K562 (cell line): Measurements from ENCODE around the gene JMJD1C. TPM values are rescaled to one million over a fixed set of nuclear protein-coding genes. Genes with fewer than 3 reads are reported as not detected.
A peak's percentile ranks its signal among the peaks of the same experiment; 100 is the strongest.

Experiments
- ATAC-seq: fragments of 200-7000 bp; cut with Tn5 transposase; 3 replicates; pipeline ENCODE4 v1.9.1; 2020; ENCODE audit warnings: moderate library complexity
- BruUV-seq: library from RNA; stranded (reverse); fragments of 400-500 nt; replicated peaks from 2 replicates; lab custom pipeline; 2021; lab: Mats Ljungman, UMichigan
- CTCF ChIA-PET: fragments of 300-600 bp; formaldehyde crosslinking; extraction: SDS; loops from one replicate; lab custom pipeline; 2021; ENCODE audit warnings: low intra/inter-chr PET ratio; lab: Yijun Ruan, JAX
- POLR2A ChIA-PET: fragments of 300-600, 350-650 bp; sonication (Branson Sonifier 250); formaldehyde crosslinking; extraction: SDS; loops from one replicate; lab custom pipeline; 2021; ENCODE audit warnings: antibody characterized with exemption, inconsistent platforms; lab: Yijun Ruan, JAX
- DNase-seq, 4 experiments: peaks; one replicate each; pipeline versions ENCODE4 v3.0.0 to v3.0.0-alpha.2; 2011 to 2018; ENCODE audit warnings: low spot score in 3 of 4, mixed read lengths in 3 of 4; ENCODE audit errors: extremely low read depth in 1 of 4
- FAIRE-seq: peaks from 2 replicates; lab custom pipeline; 2011; peaks lifted over from hg19 to GRCh38; lab: Jason Lieb, UNC
- H2AFZ ChIP-seq: 2 replicates; pipeline ENCODE4 v1.6.0; 2011; ENCODE audit warnings: low read depth, low read length, control low read depth, inconsistent platforms
- H3K27ac ChIP-seq: fragments of 200-600 bp; 3 replicates; pipeline ENCODE4 v1.8.0; 2011; ENCODE audit warnings: low read depth, mild to moderate bottlenecking, control low read depth, inconsistent platforms, low read length, moderate library complexity, mixed read lengths; ENCODE audit errors: extremely low read depth
- H3K27me3 ChIP-seq, 2 experiments: fragments of 300-600 bp in 1 of 2; 2 replicates in 1 of 2; 3 replicates in 1 of 2; pipeline versions ENCODE4 v1.6.0 to v1.8.0; 2011; ENCODE audit warnings: inconsistent platforms in 2 of 2, low read length in 2 of 2, mild to moderate bottlenecking in 1 of 2, mixed read lengths in 1 of 2, moderate library complexity in 1 of 2; ENCODE audit not compliant: control insufficient read depth in 2 of 2, insufficient read depth in 2 of 2
- H3K36me3 ChIP-seq: fragments of 300-600 bp; 3 replicates; pipeline ENCODE4 v1.8.0; 2011; ENCODE audit warnings: mild to moderate bottlenecking, low read length, inconsistent platforms; ENCODE audit not compliant: control insufficient read depth, insufficient read depth
- H3K4me1 ChIP-seq, 2 experiments: fragments of 200-600 bp in 1 of 2; replicated peaks in 1 of 2; 2 replicates in 1 of 2; 3 replicates in 1 of 2; pipeline versions ENCODE4 v1.5.1 to v1.8.0; 2011; ENCODE audit warnings: inconsistent platforms in 2 of 2, low read length in 2 of 2, mild to moderate bottlenecking in 1 of 2, mixed read lengths in 1 of 2, moderate library complexity in 1 of 2; ENCODE audit not compliant: control insufficient read depth in 2 of 2, insufficient read depth in 2 of 2
- H3K4me2 ChIP-seq: 2 replicates; pipeline ENCODE4 v1.6.1; 2011; ENCODE audit warnings: low read length, control low read depth, inconsistent platforms, mixed read lengths; ENCODE audit not compliant: insufficient read depth
- H3K4me3 ChIP-seq: fragments of 200-600 bp; sonication (generic), shearing (Covaris generic); 2 replicates; pipeline ENCODE4 v1.5.1; 2016; ENCODE audit warnings: control low read depth, inconsistent platforms
- H3K79me2 ChIP-seq: fragments of 200-600 bp; 3 replicates; pipeline ENCODE4 v1.8.0; 2011; ENCODE audit warnings: low read length, inconsistent platforms; ENCODE audit not compliant: control insufficient read depth, insufficient read depth
- H3K9ac ChIP-seq, 2 experiments: 2 replicates each; pipeline versions ENCODE4 v1.6.0 to v1.6.1; 2011; ENCODE audit warnings: low read depth in 2 of 2, low read length in 2 of 2, control low read depth in 1 of 2, inconsistent platforms in 1 of 2, mild to moderate bottlenecking in 1 of 2, mixed read lengths in 1 of 2; ENCODE audit not compliant: insufficient read depth in 1 of 2
- H3K9me1 ChIP-seq: one replicate; pipeline ENCODE4 v1.6.0; 2011; ENCODE audit warnings: inconsistent platforms, mild to moderate bottlenecking, low read length, moderate library complexity; ENCODE audit not compliant: control insufficient read depth, insufficient read depth
- H3K9me3 ChIP-seq: replicated peaks from 2 replicates; pipeline ENCODE4 v1.5.1; 2011; ENCODE audit warnings: low read depth, low read length, inconsistent platforms; ENCODE audit not compliant: control insufficient read depth, insufficient read depth
- H4K20me1 ChIP-seq: replicated peaks from 2 replicates; pipeline ENCODE4 v1.6.1; 2011; ENCODE audit warnings: low read length, inconsistent platforms, mixed read lengths; ENCODE audit not compliant: control insufficient read depth, insufficient read depth
- ADNP ChIP-seq: fragments of 200-800 bp; sonication (Bioruptor generic); IDR thresholded peaks from 2 replicates; pipeline ENCODE4 v1.6.1; 2016; ENCODE audit warnings: missing genetic modification characterization, missing compliant biosample characterization
- ARID1B ChIP-seq: fragments of 450-650 bp; IDR thresholded peaks from 2 replicates; pipeline ENCODE4 v1.6.1; 2016; ENCODE audit warnings: antibody characterized with exemption, mild to moderate bottlenecking, inconsistent platforms
- ASH1L ChIP-seq: fragments of 450-650 bp; IDR thresholded peaks from 2 replicates; pipeline ENCODE4 v1.6.1; 2018; ENCODE audit warnings: borderline replicate concordance, mild to moderate bottlenecking, low read depth; ENCODE audit not compliant: partially characterized antibody
- CBFA2T3 ChIP-seq: fragments of 450-650 bp; IDR thresholded peaks from 2 replicates; pipeline ENCODE4 v1.6.1; 2017
- CCNT2 ChIP-seq: IDR thresholded peaks from 2 replicates; pipeline ENCODE4 v1.6.1; 2011; ENCODE audit warnings: borderline replicate concordance, low read depth, mild to moderate bottlenecking, moderate library complexity, mixed read lengths, low read length; ENCODE audit not compliant: insufficient read length; ENCODE audit errors: extremely low read depth
- DPF2 ChIP-seq: fragments of 450-650 bp; IDR thresholded peaks from 2 replicates; pipeline ENCODE4 v1.6.1; 2016
- EP300 ChIP-seq: IDR thresholded peaks from 2 replicates; pipeline ENCODE4 v1.6.1; 2012; ENCODE audit warnings: low read length, improper control_type of control experiment
- FOXJ2 ChIP-seq: fragments of 200-800 bp; sonication (Bioruptor generic); IDR thresholded peaks from 2 replicates; pipeline ENCODE4 v1.6.1; 2016; ENCODE audit warnings: missing genetic modification characterization, missing compliant biosample characterization
- ILK ChIP-seq: fragments of 450-650 bp; IDR thresholded peaks from 2 replicates; pipeline ENCODE4 v1.6.1; 2016; ENCODE audit warnings: missing genetic modification characterization, low read depth, mild to moderate bottlenecking, missing compliant biosample characterization, moderate library complexity, borderline replicate concordance
- NFIC ChIP-seq: fragments of 450-650 bp; IDR thresholded peaks from 2 replicates; pipeline ENCODE4 v1.6.1; 2017; ENCODE audit warnings: mild to moderate bottlenecking, inconsistent platforms
- NR4A1 ChIP-seq, 2 experiments: fragments of 250-450 bp in 1 of 2; fragments of 450-650 bp in 1 of 2; sonication (Bioruptor Pico) in 1 of 2; IDR thresholded peaks; 2 replicates each; pipeline versions ENCODE4 v1.4.0 to v1.6.1; 2016 to 2020; ENCODE audit warnings: mild to moderate bottlenecking in 2 of 2, missing compliant biosample characterization in 1 of 2, missing genetic modification characterization in 1 of 2, moderate library complexity in 1 of 2
- PML ChIP-seq: IDR thresholded peaks from 2 replicates; pipeline ENCODE4 v1.6.1; 2012; ENCODE audit warnings: low read length, inconsistent platforms
- RREB1 ChIP-seq: fragments of 250-450 bp; sonication (Bioruptor Pico); IDR thresholded peaks from 2 replicates; pipeline ENCODE4 v1.4.0; 2020
- SMAD3 ChIP-seq: fragments of 450-650 bp; formaldehyde crosslinking; conservative IDR thresholded peaks from 2 replicates; pipeline ENCODE4 v1.4.0; 2020; ENCODE audit warnings: mild to moderate bottlenecking
- SMARCA4 ChIP-seq: fragments of 450-650 bp; IDR thresholded peaks from 2 replicates; pipeline ENCODE4 v1.6.1; 2016
- TAL1 ChIP-seq: fragments of 450-650 bp; IDR thresholded peaks from 2 replicates; pipeline ENCODE4 v1.6.1; 2016; ENCODE audit warnings: mild to moderate bottlenecking
- TEAD4 ChIP-seq, 2 experiments: sonication (generic) in 1 of 2; formaldehyde crosslinking in 1 of 2; IDR thresholded peaks; 2 replicates each; pipeline versions ENCODE4 v1.6.1 to v1.8.0; 2012 to 2022; ENCODE audit warnings: borderline replicate concordance in 1 of 2, inconsistent platforms in 1 of 2, low read length in 1 of 2, mild to moderate bottlenecking in 1 of 2, missing genetic modification reagents in 1 of 2
- ZNF24 ChIP-seq: fragments of 450-650 bp; IDR thresholded peaks from 2 replicates; pipeline ENCODE4 v1.6.1; 2016
- WGBS: fragments of 100-300 bp; shearing (Covaris generic); methylation state at CpG from one replicate; pipeline ENCODE4 v1.1.6; 2016; ENCODE audit warnings: low coverage, mixed read lengths; ENCODE audit not compliant: insufficient coverage; ENCODE audit errors: missing lambda C conversion rate; 5-methylcytosine and 5-hydroxymethylcytosine counted together
- in situ Hi-C: fragments of 300-500 bp; cut with MboI; formaldehyde crosslinking; loops from 4 replicates; pipeline ENCODE4 v1.15.0; 2018; ENCODE audit warnings: inconsistent platforms, mixed read lengths
- intact Hi-C: fragments of 100-400 bp; cut with micrococcal nuclease; formaldehyde crosslinking; loops from 2 replicates; pipeline ENCODE4 v1.14.2; 2022
- polyA plus RNA-seq, 8 experiments: library from polyadenylated mRNA; depleted of rRNA in 4 of 8; stranded (reverse) in 5 of 8; unstranded in 3 of 8; fragments of >200 nt; fragmentation: Nextera tagmentation in 2 of 8; fragmentation: Illumina TruSeq in 1 of 8; extraction: Ambion mirVana in 2 of 8; extraction: Trizol in 1 of 8; gene quantifications; 2 replicates each; pipeline versions ENCODE4 v1.2.1 to v1.2.3, GENCODE V29; 2011 to 2014; ENCODE audit warnings: inconsistent platforms in 1 of 8, missing spikeins in 1 of 8
- total RNA-seq, 7 experiments: library from RNA; depleted of rRNA in 6 of 7; stranded (reverse); fragments of >200 nt in 6 of 7; fragmentation: Illumina TruSeq in 2 of 7; extraction: Trizol in 2 of 7; gene quantifications; 2 replicates each; pipeline versions ENCODE4 v1.2.1 to v1.2.3, GENCODE V29; 2011 to 2021; ENCODE audit warnings: low replicate concordance in 1 of 7

The JMJD1C gene
- total and polyA plus RNA-seq, 9 of the 15 experiments (the other 6 are each of a cell fraction or from before 2014, with no cell fraction given) = 25.3 to 68.0 (median 47.2) TPM

- no peak for FAIRE-seq
- TF ChIP-seq NR4A1 (CRISPR knock-in tag; IDR thresholded peaks at IDR 0.05) (no peak), NR4A1 (tag; IDR thresholded peaks at IDR 0.05) (no peak), SMAD3 (CRISPR knock-in tag) (no peak), ASH1L (no peak), TEAD4 (IDR thresholded peaks at IDR 0.05; ENCODE audit: low read length) (peak; percentile 57; the same call in 1 of the 2 replicates), TEAD4 (CRISPR knock-in tag; IDR thresholded peaks at IDR 0.05; ENCODE audit: borderline replicate concordance) (no peak), ZNF24 (no peak), ARID1B (peak; percentile 68), FOXJ2 (no peak), CCNT2 (no peak), RREB1 (CRISPR knock-in tag) (no peak), ADNP (tag) (peak; percentile 36; the same call in 1 of the 2 replicates), PML (no peak), TAL1 (peak; percentile 52), EP300 (peak; percentile 72; the same call in 1 of the 2 replicates), DPF2 (peak; percentile 46; the same call in 1 of the 2 replicates), SMARCA4 (0 out of 2 replicates have a peak, but pooled peaks have one; percentile 23), ILK (tag) (no peak), NFIC (0 out of 2 replicates have a peak, but pooled peaks have one; percentile 12), CBFA2T3 (peak; percentile 66)
Observed at GRCh38 chr10:63413429-63413828, 52.3 kb downstream of the JMJD1C start.

More at GRCh38 chr10:63413429-63413828, 52.3 kb downstream of the JMJD1C start:
- H3K36me3 ChIP-seq = no peaks in the 10 kb centered on the region
- ATAC-seq (no peak), DNase-seq (peak in 2 of 4 experiments; percentile 23 to 29)
- no TSS peak for BruUV-seq
- no peaks in the 10 kb centered on the region for H3K9me1 ChIP-seq
- no peak overlapping the region for H3K4me3 ChIP-seq
- no peak overlapping the region for H3K4me2 ChIP-seq
- no peak overlapping the region for H2AFZ ChIP-seq
- H3K27me3 ChIP-seq = no peaks in the 10 kb centered on the region
- peaks cover 0 to 22% of the 10 kb centered on the region in 2 experiments; a peak in 3 of 5 replicates for H3K4me1 ChIP-seq
- WGBS = 5% methylated on average over 3 of the region's 3 CpGs
- in situ Hi-C loops (no loop called here), intact Hi-C loops (no loop called here)
- H3K27ac ChIP-seq = peak overlapping the region; percentile 15; the same call in 1 of the 3 replicates
- ChIA-PET CTCF (no interaction called here), POLR2A (no interaction called here)
- H3K9me3 ChIP-seq = no peaks in the 10 kb centered on the region
- H3K9ac ChIP-seq = no peak overlapping the region; a peak in 1 of 4 replicates
- peaks cover 91% of the 10 kb centered on the region for H3K79me2 ChIP-seq
- H4K20me1 ChIP-seq = no peaks in the 10 kb centered on the region
